Measurements from ENCODE around the gene PRUNE2.
"Not testable (repeated sequence)": the region's sequence is repeated elsewhere in the genome, so short reads cannot be mapped to it uniquely, and the experiment has no call there.

Gene PRUNE2

DNA sequence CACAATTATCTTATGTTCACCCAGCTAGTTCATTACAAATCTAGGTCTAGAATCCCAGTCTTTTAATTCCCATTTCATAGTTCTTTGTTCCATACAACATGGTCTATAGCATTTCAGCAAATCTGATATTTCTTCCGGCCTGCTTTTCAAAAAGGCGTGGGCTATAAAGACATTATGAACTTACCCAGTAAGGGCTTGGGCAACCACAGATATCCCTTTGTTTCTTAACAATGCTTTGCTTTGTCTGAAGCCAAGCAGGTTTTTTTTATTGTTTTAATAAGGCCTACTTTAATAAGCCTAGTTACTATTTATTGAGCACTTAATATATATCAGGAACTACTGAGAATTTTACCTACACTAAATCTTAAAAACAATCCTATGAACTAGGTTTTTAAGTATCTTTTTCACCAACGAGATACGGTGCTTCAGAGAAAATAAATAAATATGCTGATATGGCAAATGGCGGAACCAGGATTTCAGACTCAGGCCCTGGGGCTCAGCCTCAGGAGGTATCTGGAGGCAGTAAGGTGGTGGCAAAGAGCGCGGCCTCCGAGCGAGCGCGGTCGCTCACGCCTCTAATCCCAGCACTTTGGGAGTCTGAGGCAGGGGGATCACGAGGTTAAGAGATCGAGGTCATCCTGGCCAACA, 112.0 kb downstream of the PRUNE2 start:
- DNase-seq (ENCODE audit: low spot score): no peak

- no peak for DNase-seq (ENCODE audit: low spot score)
These were observed 116.1 kb downstream of the PRUNE2 start for GRCh38 chr9:76789840-76790239.

- no peak for DNase-seq (ENCODE audit: low spot score)
These were observed 118.2 kb downstream of the PRUNE2 start for GRCh38 chr9:76787677-76788076.

DNA sequence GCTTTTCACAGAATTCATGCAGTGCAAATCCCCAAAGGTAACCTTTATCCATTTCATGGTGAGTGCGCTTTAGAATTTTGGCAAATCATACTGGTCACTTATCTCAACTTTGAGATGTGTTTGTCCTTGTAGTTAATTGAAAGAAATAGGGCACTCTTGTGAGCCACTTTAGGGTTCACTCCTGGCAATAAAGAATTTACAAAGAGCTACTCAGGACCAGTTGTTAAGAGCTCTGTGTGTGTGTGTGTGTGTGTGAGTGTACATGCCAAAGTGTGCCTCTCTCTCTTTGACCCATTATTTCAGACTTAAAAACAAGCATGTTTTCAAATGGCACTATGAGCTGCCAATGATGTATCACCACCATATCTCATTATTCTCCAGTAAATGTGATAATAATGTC, 120.4 kb downstream of the PRUNE2 start:
- no peak for DNase-seq (ENCODE audit: low spot score)

GRCh38 chr9:76784881-76785280, 121.0 kb downstream of the PRUNE2 start:
- no peak for DNase-seq (ENCODE audit: low spot score)

DNA sequence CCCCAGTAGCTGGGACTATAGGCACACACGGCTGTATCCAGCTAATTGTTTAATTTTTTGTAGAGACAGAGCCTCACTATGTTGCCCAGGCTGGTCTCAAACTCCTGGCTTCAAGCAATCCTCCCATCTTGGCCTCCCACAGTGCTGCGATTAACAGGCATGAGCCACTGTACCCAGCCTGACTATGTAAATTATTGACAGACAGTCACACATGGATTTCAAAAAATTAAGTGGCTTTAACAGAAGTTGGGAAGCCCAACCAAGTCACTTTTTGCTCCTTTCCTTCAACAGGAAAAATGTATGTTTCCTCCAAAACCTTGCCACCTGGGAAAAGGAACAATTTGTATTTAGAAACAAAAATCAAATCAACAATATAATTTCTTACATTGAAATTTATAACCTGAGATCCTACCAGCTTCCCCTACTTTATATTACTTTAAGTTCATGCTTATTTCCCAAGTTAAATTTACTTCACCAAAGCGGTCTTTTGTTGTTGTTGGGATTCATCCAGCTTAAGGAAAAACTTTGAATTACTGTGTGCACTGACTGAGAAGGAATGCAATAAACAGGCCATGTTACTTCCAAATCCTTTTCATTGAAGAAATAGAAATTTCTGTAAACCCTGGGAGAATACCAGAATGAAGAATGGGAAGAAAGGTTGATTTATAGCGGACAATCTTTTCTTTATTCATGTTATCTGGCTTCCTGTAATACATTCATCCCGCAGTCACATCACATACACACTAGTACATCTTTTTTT, 133.0 kb downstream of the PRUNE2 start:
- DNase-seq (ENCODE audit: low spot score): no peak

GRCh38 chr9:76766126-76766525, 139.8 kb downstream of the PRUNE2 start:
- no peak for DNase-seq (ENCODE audit: low spot score)

DNA sequence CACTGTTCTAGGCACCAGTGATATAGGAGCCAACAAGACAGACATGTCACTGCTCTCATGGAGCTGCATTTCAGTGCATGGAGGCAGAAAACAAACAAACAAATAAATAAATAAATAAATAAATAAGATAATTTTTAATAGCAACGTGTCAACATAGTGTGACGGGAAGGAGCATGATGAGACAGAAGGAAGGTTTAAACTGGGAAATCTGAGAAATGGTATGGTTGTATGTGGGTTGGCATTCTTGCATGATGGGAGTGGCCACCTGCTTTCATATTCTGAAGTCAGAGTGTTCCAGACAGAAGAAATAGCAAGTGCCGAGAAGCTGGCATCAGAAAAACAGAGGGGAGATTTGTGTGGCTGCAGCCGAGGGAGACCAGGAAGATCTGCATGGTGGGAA, 141.8 kb downstream of the PRUNE2 start, which contains the start of gene PCA3:
Gene PCA3, plus strand, starts transcription at position 301 of the 400 bp plus-strand sequence.
- DNase-seq (ENCODE audit: low spot score): no peak

GRCh38 chr9:76761448-76761847, 144.5 kb downstream of the PRUNE2 start:
- DNase-seq (ENCODE audit: low spot score): no peak

DNA sequence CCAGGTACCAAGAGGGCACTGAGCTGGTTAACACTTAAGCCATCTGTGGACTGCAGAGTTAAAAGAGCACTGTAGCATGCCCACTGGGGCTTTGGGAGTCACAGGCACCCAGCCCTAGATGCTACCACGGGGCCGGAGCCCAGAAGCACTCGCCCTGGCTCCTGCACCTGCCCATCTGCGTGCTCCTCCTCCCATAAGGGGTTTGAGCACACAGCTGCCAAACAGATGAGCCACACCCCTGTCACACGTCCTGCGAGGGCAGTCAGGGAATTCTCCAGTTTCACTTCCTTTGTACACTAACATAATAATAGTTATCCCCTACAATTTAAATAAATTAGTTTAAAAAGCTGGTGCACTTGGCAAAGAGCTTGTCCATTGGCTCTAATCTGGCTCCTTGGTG, 146.2 kb downstream of the PRUNE2 start:
- DNase-seq (ENCODE audit: low spot score): no peak

DNA sequence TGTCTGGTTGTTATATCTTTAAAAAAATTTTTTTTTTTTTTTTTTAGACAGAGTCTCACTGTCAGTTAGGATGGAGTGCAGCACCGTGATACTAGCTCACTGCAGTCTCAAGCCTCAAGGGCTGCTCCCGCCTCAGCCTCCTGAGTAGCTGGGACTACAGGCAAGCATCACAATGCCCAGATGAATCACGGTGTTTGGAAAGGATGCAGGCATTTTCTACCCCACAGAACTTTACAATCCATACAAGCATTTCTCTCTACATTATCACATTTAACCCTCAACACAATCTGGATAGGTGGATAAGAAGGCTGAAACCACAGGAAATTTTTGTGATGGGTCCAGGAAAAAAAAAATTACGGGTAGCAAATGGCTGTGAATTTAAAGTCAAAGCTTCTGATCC, 147.4 kb downstream of the PRUNE2 start:
- DNase-seq (ENCODE audit: low spot score): no peak

DNA sequence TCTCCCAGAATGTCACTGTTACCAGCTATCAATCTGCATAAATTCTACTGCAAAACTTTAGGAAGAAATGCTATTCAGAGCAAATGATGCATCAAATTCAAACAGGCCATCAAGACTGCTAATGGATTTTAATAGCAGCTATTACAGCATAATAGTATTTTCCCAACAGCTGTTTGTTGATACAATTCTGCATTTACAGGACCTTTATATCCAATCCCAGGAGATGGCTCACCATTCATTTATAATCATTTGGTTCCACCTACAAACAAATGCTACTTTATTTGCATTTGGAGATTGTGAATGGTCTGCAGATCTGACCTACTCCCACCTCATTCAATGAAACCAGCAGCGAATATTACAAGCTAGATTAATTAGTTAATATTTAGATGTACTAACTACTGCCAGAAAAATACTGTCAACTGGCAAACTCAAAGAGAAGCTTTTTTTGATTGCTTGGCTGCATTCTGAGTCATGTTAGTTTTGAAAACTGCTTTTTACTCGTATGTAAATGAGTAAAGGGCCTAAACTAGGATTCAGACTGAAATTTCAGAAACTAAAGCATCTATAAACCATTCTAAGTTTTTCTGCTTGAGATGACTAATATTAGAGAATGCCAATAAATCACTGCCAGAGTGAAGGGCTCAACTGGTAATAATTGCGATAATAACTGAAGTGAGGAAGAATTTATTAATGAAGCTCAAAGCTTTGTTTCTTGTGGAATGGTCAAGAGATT, 148.8 kb downstream of the PRUNE2 start:
- no peak for DNase-seq (ENCODE audit: low spot score)

DNA sequence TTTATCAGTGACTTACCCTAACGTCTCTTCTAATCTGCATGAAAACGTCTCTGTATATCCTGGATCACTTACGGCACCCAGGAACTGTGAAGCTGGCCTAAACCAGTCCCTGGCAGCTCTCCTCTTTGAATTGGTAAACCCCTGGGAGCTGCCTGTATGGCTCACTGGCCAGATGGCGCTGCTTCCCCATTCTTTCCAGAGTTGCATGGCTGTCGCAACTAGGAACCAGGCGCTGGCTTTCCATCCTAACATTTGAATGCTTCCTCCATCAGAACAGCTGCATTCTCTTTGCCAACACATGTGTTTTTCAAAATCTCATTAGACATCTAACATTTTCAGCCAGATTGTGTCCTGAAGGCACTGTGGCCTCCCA, 149.7 kb downstream of the PRUNE2 start:
- no peak for DNase-seq (ENCODE audit: low spot score)

DNA sequence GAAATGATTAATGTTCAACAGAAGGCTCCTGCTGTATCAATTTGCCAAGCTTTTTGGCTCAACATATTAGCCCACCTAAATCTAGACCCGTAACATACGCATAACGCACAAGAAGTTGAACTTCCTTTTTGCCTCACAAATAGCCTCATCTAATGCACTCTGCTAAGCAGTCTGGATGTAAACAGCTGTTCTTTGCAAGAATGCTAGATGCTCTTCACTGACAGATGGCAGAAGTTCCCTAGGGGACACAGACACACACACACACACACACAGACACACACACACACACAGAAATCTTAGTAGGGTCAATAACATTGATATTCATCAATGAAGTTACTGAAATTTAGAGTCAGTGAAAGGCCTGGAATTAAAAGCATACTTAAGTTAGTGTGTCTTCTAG, 154.9 kb downstream of the PRUNE2 start:
- DNase-seq (ENCODE audit: low spot score): no peak

- DNase-seq (ENCODE audit: low spot score): no peak
These were observed 161.6 kb downstream of the PRUNE2 start for GRCh38 chr9:76744336-76744735.

GRCh38 chr9:76743931-76744330, 162.0 kb downstream of the PRUNE2 start:
- DNase-seq (ENCODE audit: low spot score): no peak

- not testable (repeated sequence) for DNase-seq (ENCODE audit: low spot score)
These were observed 163.0 kb downstream of the PRUNE2 start for GRCh38 chr9:76742890-76743289.

DNA sequence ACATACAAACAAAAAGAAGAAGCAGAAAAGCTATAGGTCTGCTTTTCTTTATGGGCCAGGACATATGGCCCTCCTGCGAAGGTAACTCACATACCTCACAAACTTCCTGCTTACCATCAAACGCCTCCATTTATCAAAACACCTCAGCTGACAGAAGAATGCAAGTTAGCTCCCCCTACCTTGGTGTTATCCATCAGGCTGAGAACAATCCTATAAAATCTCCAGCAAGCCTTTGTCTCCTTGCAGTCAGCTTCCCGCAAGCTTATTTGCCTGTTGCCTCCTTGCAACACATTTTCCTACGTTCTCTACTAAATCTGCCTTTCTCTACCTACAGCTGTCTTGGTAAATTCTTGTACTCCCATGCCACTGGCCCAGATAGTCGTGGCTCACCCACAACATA, 164.4 kb downstream of the PRUNE2 start:
- no peak for DNase-seq (ENCODE audit: low spot score)

DNA sequence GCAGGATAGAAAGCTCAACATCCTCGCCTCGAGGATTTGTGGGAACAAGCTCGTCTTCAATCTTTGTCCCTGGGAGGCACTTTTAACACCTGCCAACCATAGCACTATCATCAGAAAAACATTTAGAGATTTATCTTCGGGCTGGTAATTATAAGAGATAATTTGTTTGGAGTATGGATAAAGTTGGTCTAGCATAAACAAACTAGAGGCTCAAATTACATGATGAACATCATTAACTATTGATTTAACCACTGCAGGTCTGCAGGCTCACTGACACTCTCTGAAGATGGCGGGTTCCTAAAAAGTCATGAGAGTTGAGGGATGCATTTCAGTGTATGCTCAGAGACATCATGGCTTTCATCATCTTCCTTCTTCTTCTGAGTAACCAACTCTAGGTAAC, 167.5 kb downstream of the PRUNE2 start:
- no peak for DNase-seq (ENCODE audit: low spot score)

GRCh38 chr9:76737154-76737902, 168.6 kb downstream of the PRUNE2 start:
- DNase-seq (ENCODE audit: low spot score): no peak

DNA sequence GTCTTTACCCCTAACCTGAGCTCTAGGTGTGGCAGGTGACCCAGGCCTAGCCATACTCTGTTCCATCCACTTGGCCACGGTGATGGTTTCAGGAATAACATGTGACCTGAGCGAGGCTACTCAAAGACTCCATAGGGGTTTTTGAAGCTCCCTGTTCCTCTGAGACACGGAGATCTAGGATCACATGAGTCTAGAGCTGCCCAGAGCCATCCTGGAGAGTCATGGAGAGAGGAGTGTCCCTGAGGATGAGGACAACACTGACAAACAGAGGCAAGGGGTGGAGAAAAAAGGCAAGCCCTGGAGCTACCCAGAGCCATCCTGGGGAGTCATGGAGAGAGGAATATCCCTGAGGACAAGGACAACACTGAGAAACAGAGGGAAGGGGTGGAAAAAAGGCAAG, 171.2 kb downstream of the PRUNE2 start:
- no peak for DNase-seq (ENCODE audit: low spot score)

GRCh38 chr9:76733096-76733495, 172.8 kb downstream of the PRUNE2 start:
- DNase-seq (ENCODE audit: low spot score): no peak

All from CD4-positive, alpha-beta T cell treated with Interleukin-6 at 100 ng/mL for 8 hours (primary cell).